Adrenal gland (tissue), 5 donors: ENCODE measurements around the gene RTKN2.

Experiments
- CTCF ChIP-seq, 6 experiments: fragments of 450-650 bp in 4 of 6; fragments of 200-600 bp in 2 of 6; sonication (generic) in 1 of 6; IDR thresholded peaks; 1 replicate in 5 of 6; 2 replicates in 1 of 6; pipeline versions ENCODE4 v1.5.1 to v1.8.0; 2016 to 2021; ENCODE audit warnings: antibody characterized with exemption in 6 of 6, mild to moderate bottlenecking in 2 of 6, moderate library complexity in 1 of 6
- POLR2A ChIP-seq, 2 donors: fragments of 450-650 bp; IDR thresholded peaks; one replicate each; pipeline ENCODE4 v1.6.1; 2017; ENCODE audit warnings: antibody characterized with exemption in 2 of 2, mild to moderate bottlenecking in 2 of 2, moderate library complexity in 1 of 2
- donor health status: DM: no; HTN: no; CAD: no.

GRCh38 chr10:62183442-62183841 lies 85.2 kb downstream of the RTKN2 start:
- TF ChIP-seq CTCF (IDR thresholded peaks at IDR 0.05) = no peak
- TF ChIP-seq POLR2A (IDR thresholded peaks at IDR 0.05) = no peak
